OCI-LY1 (cell line): ENCODE measurements around the gene ADCY2.

Experiments used
- H2AFZ ChIP-seq: fragments of 200-600 bp; sonication (generic), shearing (Covaris generic); 2 replicates; pipeline ENCODE4 v1.6.0; 2014; ENCODE audit warnings: antibody characterized with exemption, mild to moderate bottlenecking, low read length
- H3F3A ChIP-seq: fragments of 200-600 bp; sonication (generic), shearing (Covaris generic); 2 replicates; pipeline ENCODE4 v1.6.0; 2014; ENCODE audit warnings: mild to moderate bottlenecking, antibody characterized with exemption, low read length, moderate library complexity; ENCODE audit not compliant: insufficient read depth
- H3K27ac ChIP-seq: fragments of 200-600 bp; sonication (generic); 2 replicates; pipeline ENCODE4 v1.5.1; 2014; ENCODE audit warnings: low read length, mixed run types, mild to moderate bottlenecking, low read depth; ENCODE audit not compliant: poor library complexity, severe bottlenecking
- H3K27me3 ChIP-seq: fragments of 200-600 bp; sonication (generic); 2 replicates; pipeline ENCODE4 v1.6.0; 2014; ENCODE audit warnings: antibody characterized with exemption, mild to moderate bottlenecking, low read length, moderate library complexity; ENCODE audit not compliant: insufficient read depth
- H3K36me3 ChIP-seq: fragments of 200-600 bp; sonication (generic); 2 replicates; pipeline ENCODE4 v1.6.1; 2014; ENCODE audit warnings: mild to moderate bottlenecking, antibody characterized with exemption, low read length, moderate library complexity, mixed read lengths; ENCODE audit not compliant: insufficient read depth
- H3K4me1 ChIP-seq: fragments of 200-600 bp; sonication (generic); 2 replicates; pipeline ENCODE4 v1.5.1; 2014; ENCODE audit warnings: mild to moderate bottlenecking, low read length, moderate library complexity; ENCODE audit not compliant: insufficient read depth, severe bottlenecking
- H3K4me2 ChIP-seq: fragments of 200-600 bp; sonication (generic), shearing (Covaris generic); 2 replicates; pipeline ENCODE4 v1.6.1; 2014; ENCODE audit warnings: low read length
- H3K4me3 ChIP-seq: fragments of 200-600 bp; sonication (generic); 2 replicates; pipeline ENCODE4 v1.5.1; 2014; ENCODE audit warnings: low read length, low read depth, mild to moderate bottlenecking, mixed read lengths; ENCODE audit not compliant: poor library complexity, severe bottlenecking
- H3K79me2 ChIP-seq: fragments of 200-600 bp; shearing (Covaris generic); 2 replicates; pipeline ENCODE4 v1.6.1; 2016; ENCODE audit warnings: mixed run types, low read length, mixed read lengths; ENCODE audit not compliant: insufficient read depth
- H3K9ac ChIP-seq: fragments of 200-600 bp; sonication (generic), shearing (Covaris generic); 2 replicates; pipeline ENCODE4 v1.6.1; 2014; ENCODE audit warnings: mild to moderate bottlenecking, low read length, mixed read lengths
- H3K9me2 ChIP-seq: fragments of 200-600 bp; sonication (generic), shearing (Covaris generic); 2 replicates; pipeline ENCODE4 v1.6.1; 2014; ENCODE audit warnings: low read depth, mild to moderate bottlenecking, low read length, mixed read lengths
- H3K9me3 ChIP-seq: fragments of 200-600 bp; shearing (Covaris generic); 2 replicates; pipeline ENCODE4 v1.6.1; 2014; ENCODE audit warnings: low read length, mixed read lengths
- H4K20me1 ChIP-seq: fragments of 200-600 bp; sonication (generic), shearing (Covaris generic); 2 replicates; pipeline ENCODE4 v1.6.0; 2016; ENCODE audit warnings: mild to moderate bottlenecking, low read length; ENCODE audit not compliant: insufficient read depth
- EZH2 ChIP-seq: fragments of 200-600 bp; sonication (generic), shearing (Covaris generic); IDR thresholded peaks from 2 replicates; pipeline ENCODE4 v1.8.0; 2017; ENCODE audit warnings: borderline replicate concordance, mixed run types, mild to moderate bottlenecking, antibody characterized with exemption, low read length, moderate library complexity, mixed read lengths
- TF ChIP-seq, protein P1 (sequence below): fragments of 200-600 bp; sonication (generic), shearing (Covaris generic); IDR thresholded peaks from 2 replicates; pipeline ENCODE4 v1.5.1; 2017; ENCODE audit warnings: mild to moderate bottlenecking, antibody characterized with exemption, low read length, moderate library complexity, mixed read lengths

Gene ADCY2

DNA sequence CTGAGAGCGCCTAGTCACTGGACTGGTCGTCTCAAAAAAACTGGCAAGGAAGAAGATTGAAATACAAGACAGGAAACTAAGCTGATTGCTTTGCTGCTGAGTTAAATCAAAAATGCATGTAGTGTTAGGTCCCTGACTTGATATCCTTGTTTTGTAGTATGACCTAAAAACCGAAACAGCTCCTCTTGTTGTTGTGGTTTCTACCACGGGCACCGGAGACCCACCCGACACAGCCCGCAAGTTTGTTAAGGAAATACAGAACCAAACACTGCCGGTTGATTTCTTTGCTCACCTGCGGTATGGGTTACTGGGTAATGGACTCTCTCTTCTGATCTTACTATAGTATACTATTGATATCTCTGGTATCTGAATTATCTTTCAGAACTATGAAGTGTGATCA, 477.3 kb downstream of the ADCY2 start:
- Histone ChIP-seq H3K4me1 (peaks cover 31% of the 10 kb centered on the region), H2AFZ (no peak overlapping the region), H4K20me1 (peaks cover 2% of the 10 kb centered on the region; the same call in 1 of the 2 replicates), H3K79me2 (peaks cover 61% of the 10 kb centered on the region), H3K27me3 (no peaks in the 10 kb centered on the region), H3K4me2 (no peak overlapping the region), H3K9me3 (no peaks in the 10 kb centered on the region), H3K36me3 (peaks cover 69% of the 10 kb centered on the region), H3K27ac (no peak overlapping the region), H3K9ac (no peak overlapping the region), H3K4me3 (no peak overlapping the region), H3F3A (no peaks in the 10 kb centered on the region), H3K9me2 (no peaks in the 10 kb centered on the region)
- TF ChIP-seq, protein P1, sequence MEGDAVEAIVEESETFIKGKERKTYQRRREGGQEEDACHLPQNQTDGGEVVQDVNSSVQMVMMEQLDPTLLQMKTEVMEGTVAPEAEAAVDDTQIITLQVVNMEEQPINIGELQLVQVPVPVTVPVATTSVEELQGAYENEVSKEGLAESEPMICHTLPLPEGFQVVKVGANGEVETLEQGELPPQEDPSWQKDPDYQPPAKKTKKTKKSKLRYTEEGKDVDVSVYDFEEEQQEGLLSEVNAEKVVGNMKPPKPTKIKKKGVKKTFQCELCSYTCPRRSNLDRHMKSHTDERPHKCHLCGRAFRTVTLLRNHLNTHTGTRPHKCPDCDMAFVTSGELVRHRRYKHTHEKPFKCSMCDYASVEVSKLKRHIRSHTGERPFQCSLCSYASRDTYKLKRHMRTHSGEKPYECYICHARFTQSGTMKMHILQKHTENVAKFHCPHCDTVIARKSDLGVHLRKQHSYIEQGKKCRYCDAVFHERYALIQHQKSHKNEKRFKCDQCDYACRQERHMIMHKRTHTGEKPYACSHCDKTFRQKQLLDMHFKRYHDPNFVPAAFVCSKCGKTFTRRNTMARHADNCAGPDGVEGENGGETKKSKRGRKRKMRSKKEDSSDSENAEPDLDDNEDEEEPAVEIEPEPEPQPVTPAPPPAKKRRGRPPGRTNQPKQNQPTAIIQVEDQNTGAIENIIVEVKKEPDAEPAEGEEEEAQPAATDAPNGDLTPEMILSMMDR, result no peak
- TF ChIP-seq EZH2, result no peak

DNA sequence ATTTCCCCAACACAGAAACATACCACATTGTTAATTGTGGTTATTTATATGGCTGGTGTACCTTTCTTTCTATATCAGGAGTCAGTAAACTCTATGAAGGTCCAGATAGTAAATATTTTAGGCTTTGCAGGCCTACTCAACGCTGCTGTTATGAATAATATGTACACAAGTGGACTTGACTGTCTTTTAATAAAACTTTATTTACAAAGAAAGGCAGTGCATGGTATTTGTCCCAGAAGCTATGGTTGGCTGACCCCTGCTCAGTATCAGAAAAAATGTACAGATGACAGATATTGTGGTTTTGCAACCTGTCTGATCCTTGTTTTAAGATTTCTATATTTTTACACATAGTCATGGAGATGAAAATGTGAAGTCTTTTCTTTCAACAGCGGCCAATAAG, 478.7 kb downstream of the ADCY2 start:
- H3K27me3 ChIP-seq, result no peaks in the 10 kb centered on the region
- H4K20me1 ChIP-seq, result peaks cover 2% of the 10 kb centered on the region; the same call in 1 of the 2 replicates
- TF ChIP-seq EZH2, result no peak
- TF ChIP-seq, protein P1, result no peak
- H3K9ac ChIP-seq, result no peak overlapping the region
- H3K4me1 ChIP-seq, result peaks cover 31% of the 10 kb centered on the region
- H3K9me2 ChIP-seq, result no peaks in the 10 kb centered on the region
- H3K79me2 ChIP-seq, result peaks cover 54% of the 10 kb centered on the region
- H3K4me2 ChIP-seq, result no peak overlapping the region
- no peak overlapping the region for H3K4me3 ChIP-seq
- no peak overlapping the region for H2AFZ ChIP-seq
- no peak overlapping the region for H3K27ac ChIP-seq
- H3K36me3 ChIP-seq, result peaks cover 82% of the 10 kb centered on the region
- H3F3A ChIP-seq, result no peaks in the 10 kb centered on the region
- H3K9me3 ChIP-seq, result no peaks in the 10 kb centered on the region

GRCh38 chr5:7875151-7875550, 479.2 kb downstream of the ADCY2 start:
- peaks cover 87% of the 10 kb centered on the region for H3K36me3 ChIP-seq
- H2AFZ ChIP-seq, result no peak overlapping the region
- no peak overlapping the region for H3K4me3 ChIP-seq
- H3K27ac ChIP-seq, result no peak overlapping the region
- peaks cover 48% of the 10 kb centered on the region for H3K79me2 ChIP-seq
- no peaks in the 10 kb centered on the region for H3K27me3 ChIP-seq
- H3K9me2 ChIP-seq, result no peaks in the 10 kb centered on the region
- TF ChIP-seq EZH2, result no peak
- TF ChIP-seq, protein P1, result no peak
- no peak overlapping the region for H3K9ac ChIP-seq
- peaks cover 2% of the 10 kb centered on the region; the same call in 1 of the 2 replicates for H4K20me1 ChIP-seq
- peaks cover 26% of the 10 kb centered on the region for H3K4me1 ChIP-seq
- H3K4me2 ChIP-seq, result no peak overlapping the region
- no peaks in the 10 kb centered on the region for H3F3A ChIP-seq
- H3K9me3 ChIP-seq, result no peaks in the 10 kb centered on the region
